NCI-H2227 treated with DMSO at 0.1 percent for 48 hours (cell line): ENCODE measurements around the gene UBXN6.
A peak's percentile ranks its signal among the peaks of the same experiment; 100 is the strongest.

ENCODE experiments used
- DNase-seq: peaks from one replicate; lab custom pipeline; 2025; lab: John Stamatoyannopoulos, UW

Gene UBXN6

DNA sequence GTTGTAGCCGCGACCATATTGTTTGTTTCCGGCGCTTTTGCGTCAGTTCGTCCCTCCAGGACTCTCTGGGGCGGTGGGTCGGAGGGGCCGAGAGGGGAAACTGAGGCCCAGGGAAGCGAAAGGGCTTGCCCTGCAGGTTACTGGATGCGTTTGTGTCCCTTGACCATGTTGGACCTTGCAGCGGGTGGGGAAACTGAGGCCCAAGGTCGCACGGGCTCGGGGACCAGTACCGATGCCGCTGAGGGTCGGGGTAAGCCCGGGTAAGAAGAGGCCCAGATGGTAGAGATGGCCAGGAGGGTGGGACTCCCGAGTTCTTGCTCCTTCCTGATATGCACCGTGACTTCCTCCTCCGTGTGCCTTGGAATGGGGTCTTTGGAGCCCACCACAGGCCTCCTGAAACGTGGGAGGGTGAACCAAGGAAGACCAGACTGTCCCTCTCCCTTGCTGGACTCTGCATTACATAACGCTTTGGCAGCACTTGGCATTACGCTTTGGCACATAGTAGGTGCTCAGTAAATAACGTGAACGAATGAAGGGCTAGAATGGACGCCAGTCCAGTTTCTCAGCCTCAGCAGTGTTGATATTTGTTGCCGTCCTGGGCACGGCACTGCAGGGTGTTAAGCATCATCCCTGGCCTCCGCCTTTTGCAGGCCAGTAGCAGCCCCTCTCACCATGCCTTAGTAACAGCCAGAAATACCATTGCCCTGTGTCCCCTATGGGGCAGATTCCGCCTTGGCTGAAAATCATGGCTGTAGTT lies 54.4 kb downstream of the UBXN6 start:
- no peak for DNase-seq

DNA sequence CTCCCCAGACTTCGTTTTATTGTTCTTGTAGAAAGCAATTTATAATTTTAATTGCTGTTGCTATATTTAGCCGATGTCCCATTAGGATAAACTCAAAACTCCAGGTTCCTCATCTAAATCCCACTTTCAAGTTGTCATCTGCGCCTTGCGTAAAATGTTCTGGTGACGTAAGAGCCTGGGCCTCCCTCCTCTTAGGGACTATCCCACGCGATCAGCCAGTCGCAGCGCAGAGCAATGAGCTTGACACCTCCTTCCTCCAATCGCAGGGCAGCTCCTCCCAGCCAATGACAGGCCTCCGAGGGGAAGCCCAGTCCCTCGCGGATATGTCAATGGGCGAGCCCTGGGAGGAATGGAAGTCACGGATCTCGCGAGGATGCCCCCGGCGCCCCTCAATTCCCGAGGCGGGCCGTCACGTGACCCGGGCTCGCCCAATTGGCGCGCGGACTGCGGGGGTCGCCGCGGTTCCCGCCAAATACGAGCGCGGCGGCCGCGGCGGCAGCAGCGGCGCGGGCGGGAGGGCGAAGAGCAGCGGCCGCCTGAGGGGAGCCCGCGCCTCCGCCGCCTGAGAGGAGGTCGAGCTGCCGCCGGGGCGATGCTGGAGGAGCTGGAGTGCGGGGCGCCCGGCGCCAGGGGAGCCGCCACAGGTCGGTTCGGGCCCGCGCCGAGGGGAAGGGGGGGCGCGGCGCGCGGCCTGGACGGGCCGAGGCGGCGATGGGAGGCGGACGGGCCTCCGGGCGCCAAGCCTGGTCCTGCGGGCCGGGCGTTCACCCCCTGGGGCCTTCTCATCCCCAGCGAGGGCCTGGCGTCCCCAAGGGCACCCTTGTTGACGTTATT lies 55.2 kb downstream of the UBXN6 start, which contains the start of gene CHAF1A:
CHAF1A (plus strand) TSS at position 470 of the 834 bp plus-strand sequence; CDS start at position 593, 123 bp downstream.
- DNase-seq = peak; percentile 90

DNA sequence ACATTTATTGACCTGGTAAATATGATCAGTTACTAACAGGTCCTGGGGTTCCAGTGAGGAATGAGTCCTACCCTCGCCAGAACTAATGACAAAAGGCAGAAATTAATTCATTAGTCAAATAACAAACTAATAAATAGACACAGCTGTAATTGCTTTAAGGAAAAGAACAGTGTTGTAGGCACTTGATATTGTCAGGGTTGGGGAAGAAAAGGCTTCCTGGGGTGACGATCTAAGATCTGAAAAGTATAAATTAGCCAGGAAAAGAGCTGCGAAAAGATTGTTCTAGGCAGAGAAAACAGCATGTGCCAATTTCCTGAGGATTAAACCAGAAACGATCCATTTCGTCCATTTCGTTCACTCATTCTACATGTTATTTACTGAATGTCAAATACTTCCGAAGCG lies 55.8 kb downstream of the UBXN6 start:
- no peak for DNase-seq

DNA sequence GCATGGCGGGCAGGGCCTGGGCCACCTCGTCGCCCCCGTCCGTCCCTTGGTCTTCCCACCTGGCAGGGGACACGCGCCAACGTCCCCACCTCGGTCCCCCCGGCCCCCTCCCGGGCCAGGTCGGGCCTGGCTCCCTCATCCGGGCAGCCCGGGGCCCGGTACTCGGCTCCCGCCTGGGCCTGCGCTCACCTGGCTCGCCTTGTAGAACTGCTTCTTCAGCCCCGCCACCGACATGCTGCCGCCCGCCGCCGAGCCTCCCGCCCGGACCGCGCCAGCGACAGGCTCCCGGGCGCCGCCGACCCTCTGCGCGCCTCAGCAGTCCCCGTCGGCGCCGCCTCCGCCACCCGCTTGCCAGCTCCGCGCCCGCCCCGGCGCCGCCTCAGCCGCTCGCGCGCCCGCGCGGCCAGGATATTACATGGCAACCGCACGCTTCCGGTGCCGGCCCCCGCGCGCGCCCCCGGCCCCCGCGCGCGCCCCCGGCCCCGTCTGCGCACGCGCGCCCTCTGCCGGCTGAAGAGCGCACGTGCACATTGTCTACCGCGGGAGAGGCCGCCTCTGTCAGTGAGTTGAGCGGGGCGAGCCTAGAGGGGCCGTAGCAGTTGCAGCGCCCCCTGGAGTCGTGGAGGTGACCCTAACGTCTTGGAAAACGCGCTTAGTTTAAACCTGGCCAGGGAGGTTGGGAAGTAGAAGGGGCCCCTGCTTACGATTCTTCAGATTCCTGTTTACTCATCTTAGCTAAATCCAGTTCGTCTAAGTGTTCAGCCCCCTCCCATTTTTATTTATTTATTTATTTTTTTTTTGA lies 57.3 kb downstream of the UBXN6 start, which contains the start of gene SH3GL1:
SH3GL1 (minus strand) TSS at position 413 of the 802 bp plus-strand sequence; CDS start at position 234, 179 bp downstream.
- DNase-seq = peak; percentile 87

DNA sequence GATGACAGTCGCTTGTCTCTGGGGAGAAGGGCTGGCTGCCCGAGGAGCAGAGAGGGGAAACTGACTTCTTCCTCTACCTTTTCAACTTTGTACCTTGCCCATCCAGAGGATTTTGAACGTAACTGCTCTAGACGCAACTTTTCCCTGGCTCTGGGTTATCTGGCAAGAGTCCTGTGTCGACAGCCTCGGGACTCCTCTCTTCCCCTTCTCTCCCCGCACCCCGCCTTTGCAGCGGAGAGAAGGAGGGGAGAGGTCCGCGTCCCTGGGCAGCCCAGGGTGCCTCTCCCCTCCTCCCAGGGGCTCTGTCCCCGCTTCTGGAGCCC lies 57.8 kb downstream of the UBXN6 start:
- DNase-seq = no peak

DNA sequence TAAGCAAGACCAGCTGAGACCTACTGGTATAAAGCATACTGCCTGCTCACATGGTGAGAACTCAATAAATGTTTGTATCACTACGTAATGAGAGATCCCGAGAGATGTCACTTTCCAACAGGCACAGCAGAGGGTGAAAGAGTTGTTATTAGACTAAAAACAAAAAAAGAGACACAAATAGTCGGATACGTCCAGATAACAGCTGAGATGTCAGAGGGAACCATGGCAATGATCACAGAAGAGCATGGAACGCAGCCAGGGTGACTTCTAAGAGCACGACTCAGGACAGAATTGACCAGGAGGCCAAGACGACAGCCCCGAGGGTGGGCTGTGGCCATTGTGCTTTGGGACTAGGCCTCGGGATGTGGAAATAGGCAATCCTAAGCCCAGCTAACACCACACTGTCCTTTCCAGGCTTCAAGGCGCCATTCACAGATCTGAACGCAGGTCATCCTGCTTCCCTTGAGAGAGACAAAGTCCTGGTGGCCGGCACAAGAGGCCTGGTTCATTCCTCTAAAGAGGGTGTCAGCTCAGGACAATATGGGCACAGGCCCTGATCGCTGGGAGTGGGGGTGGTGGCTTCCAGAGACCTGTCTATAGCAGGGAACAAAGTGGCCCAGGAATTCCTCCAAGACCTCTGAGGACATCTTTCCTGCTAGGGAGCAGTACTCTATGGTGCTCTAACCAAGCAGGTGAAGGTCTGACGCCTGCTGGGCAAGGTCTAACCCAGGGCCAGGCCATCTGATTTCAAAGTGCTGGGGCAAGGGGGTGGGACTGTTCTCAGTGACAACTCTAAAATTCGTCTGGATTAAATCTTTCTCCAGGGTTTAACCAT lies 60.4 kb downstream of the UBXN6 start:
- no peak for DNase-seq
